CD4-positive, CD25-positive, alpha-beta regulatory T cell (primary cell): ENCODE results near the gene BAG5. TPM values are rescaled to one million over a fixed set of nuclear protein-coding genes. Genes with fewer than 3 reads are reported as not detected.

Experiments
- ATAC-seq, 2 donors: fragments of 150-1000 bp; cut with Tn5 transposase; one replicate each; pipeline ENCODE4 v1.10.0; 2021; ENCODE audit warnings: low read depth in 2 of 2, moderate number of reproducible peaks in 2 of 2, moderate library complexity in 1 of 2
- DNase-seq, 3 donors: peaks; one replicate each; pipeline versions ENCODE4 v3.0.0 to v3.0.0-alpha.2; 2012 to 2022; ENCODE audit warnings: mixed read lengths in 1 of 3
- H3K27ac ChIP-seq: one replicate; pipeline ENCODE4 v1.7.0; 2013; ENCODE audit warnings: mild to moderate bottlenecking, low read length; ENCODE audit not compliant: insufficient read depth, poor library complexity, severe bottlenecking
- H3K27me3 ChIP-seq: one replicate; pipeline ENCODE4 v1.7.0; 2013; ENCODE audit warnings: low read length; ENCODE audit not compliant: control insufficient read depth, insufficient read depth
- H3K36me3 ChIP-seq: one replicate; pipeline ENCODE4 v1.7.0; 2013; ENCODE audit warnings: mild to moderate bottlenecking, low read length, moderate library complexity; ENCODE audit not compliant: control insufficient read depth, insufficient read depth
- H3K4me1 ChIP-seq: 2 replicates; pipeline ENCODE4 v1.7.0; 2013; ENCODE audit warnings: mild to moderate bottlenecking, low read length; ENCODE audit not compliant: insufficient read depth, control insufficient read depth, poor library complexity, severe bottlenecking
- H3K4me3 ChIP-seq: one replicate; pipeline ENCODE4 v1.7.0; 2013; ENCODE audit warnings: low read depth, mild to moderate bottlenecking, low read length, moderate library complexity
- H3K9me3 ChIP-seq, 2 experiments: 1 replicate in 1 of 2; 2 replicates in 1 of 2; pipeline ENCODE4 v1.7.0; 2013; ENCODE audit warnings: low read length in 2 of 2, mild to moderate bottlenecking in 1 of 2, moderate library complexity in 1 of 2; ENCODE audit not compliant: control insufficient read depth in 2 of 2
- H3K27ac Mint-ChIP-seq, 3 donors: one replicate each; pipeline ENCODE4 v1.8.0; 2020 to 2022; ENCODE audit warnings: mild to moderate bottlenecking in 3 of 3, mixed read lengths in 3 of 3, moderate library complexity in 2 of 3
- H3K27me3 Mint-ChIP-seq: one replicate; pipeline ENCODE4 v1.8.0; 2022; ENCODE audit warnings: mild to moderate bottlenecking, mixed read lengths
- H3K36me3 Mint-ChIP-seq: one replicate; pipeline ENCODE4 v1.8.0; 2020; ENCODE audit warnings: mixed read lengths
- H3K4me1 Mint-ChIP-seq, 4 donors: one replicate each; pipeline ENCODE4 v1.8.0; 2020 to 2022; ENCODE audit warnings: mixed read lengths in 4 of 4, mild to moderate bottlenecking in 1 of 4
- H3K4me3 Mint-ChIP-seq, 4 donors: one replicate each; pipeline ENCODE4 v1.8.0; 2020 to 2022; ENCODE audit warnings: mild to moderate bottlenecking in 4 of 4, mixed read lengths in 4 of 4, moderate library complexity in 3 of 4
- H3K9me3 Mint-ChIP-seq, 7 donors: one replicate each; pipeline ENCODE4 v1.8.0; 2020 to 2022; ENCODE audit warnings: mixed read lengths in 7 of 7, mild to moderate bottlenecking in 3 of 7, moderate library complexity in 2 of 7
- polyA plus RNA-seq, 4 donors: library from polyadenylated mRNA; unstranded; fragments of 300-500 nt; fragmentation: Illumina TruSeq; gene quantifications; one replicate each; pipeline ENCODE4 v1.2.3, GENCODE V29; 2021
- total RNA-seq: library from RNA; stranded (reverse); gene quantifications from one replicate; pipeline ENCODE4 v1.2.3, GENCODE V29; 2022

Gene BAG5
- total and polyA plus RNA-seq, 5 donors from 2014 or later: 31.8 to 42.4 (median 38.8) TPM

GRCh38 chr14:103597623-103598377, 35.3 kb upstream of the BAG5 start:
- H3K4me3 Mint-ChIP-seq: no peak overlapping the region
- no peaks in the 10 kb centered on the region for H3K9me3 Mint-ChIP-seq
- no peaks in the 10 kb centered on the region for H3K27me3 Mint-ChIP-seq
- H3K9me3 ChIP-seq: no peaks in the 10 kb centered on the region
- H3K4me1 ChIP-seq: peaks cover 6% of the 10 kb centered on the region
- no peak overlapping the region for H3K27ac ChIP-seq
- peaks cover 0 to 6% (median 2%) of the 10 kb centered on the region in 4 donors for H3K4me1 Mint-ChIP-seq
- no peaks in the 10 kb centered on the region for H3K36me3 ChIP-seq
- H3K27me3 ChIP-seq: no peaks in the 10 kb centered on the region
- H3K27ac Mint-ChIP-seq: no peak overlapping the region
- no peaks in the 10 kb centered on the region for H3K36me3 Mint-ChIP-seq
- ATAC-seq (no peak), DNase-seq (no peak)
- H3K4me3 ChIP-seq: no peak overlapping the region

- no peak for DNase-seq
- Histone ChIP-seq H3K4me1 (peaks cover 6% of the 10 kb centered on the region), H3K4me3 (no peak overlapping the region), H3K36me3 (peaks cover 2% of the 10 kb centered on the region), H3K27ac (no peak overlapping the region), H3K9me3 (no peaks in the 10 kb centered on the region), H3K27me3 (no peaks in the 10 kb centered on the region)
- no peaks in the 10 kb centered on the region for H3K27me3 Mint-ChIP-seq
- no peaks in the 10 kb centered on the region for H3K9me3 Mint-ChIP-seq
- H3K4me1 Mint-ChIP-seq: peaks cover 0 to 6% (median 2%) of the 10 kb centered on the region in 4 donors
- no peak for ATAC-seq
- H3K27ac Mint-ChIP-seq: peak overlapping the region in 1 of 3 donors; percentile 83
- no peak overlapping the region for H3K4me3 Mint-ChIP-seq
- peaks cover 4% of the 10 kb centered on the region for H3K36me3 Mint-ChIP-seq
These were observed 31.8 kb upstream of the BAG5 start for GRCh38 chr14:103594265-103594664.

- Mint-ChIP-seq H3K27me3 (no peaks in the 10 kb centered on the region), H3K4me1 (peaks cover 0 to 6% (median 2%) of the 10 kb centered on the region in 4 donors), H3K27ac (no peak overlapping the region), H3K9me3 (no peaks in the 10 kb centered on the region), H3K4me3 (peak overlapping the region in 1 of 4 donors; percentile 41), H3K36me3 (peaks cover 5% of the 10 kb centered on the region)
- Histone ChIP-seq H3K4me1 (peaks cover 6% of the 10 kb centered on the region), H3K9me3 (no peaks in the 10 kb centered on the region), H3K27ac (no peak overlapping the region), H3K27me3 (no peaks in the 10 kb centered on the region), H3K36me3 (peaks cover 2% of the 10 kb centered on the region), H3K4me3 (no peak overlapping the region)
- DNase-seq: no peak
- peak in 1 of 2 donors; percentile 34 for ATAC-seq
These were observed 31.1 kb upstream of the BAG5 start for GRCh38 chr14:103593577-103593976.

GRCh38 chr14:103584326-103584915, 22.0 kb upstream of the BAG5 start:
- Mint-ChIP-seq H3K36me3 (peaks cover 21% of the 10 kb centered on the region), H3K27me3 (no peaks in the 10 kb centered on the region), H3K27ac (no peak overlapping the region), H3K4me1 (peaks cover 0 to 9% (median 4%) of the 10 kb centered on the region in 4 donors), H3K4me3 (no peak overlapping the region), H3K9me3 (no peaks in the 10 kb centered on the region)
- H3K4me1 ChIP-seq: no peaks in the 10 kb centered on the region
- H3K4me3 ChIP-seq: no peak overlapping the region
- H3K27ac ChIP-seq: no peak overlapping the region
- no peaks in the 10 kb centered on the region for H3K9me3 ChIP-seq
- peaks cover 3% of the 10 kb centered on the region for H3K36me3 ChIP-seq
- no peaks in the 10 kb centered on the region for H3K27me3 ChIP-seq
- no peak for ATAC-seq
- DNase-seq: no peak

DNA sequence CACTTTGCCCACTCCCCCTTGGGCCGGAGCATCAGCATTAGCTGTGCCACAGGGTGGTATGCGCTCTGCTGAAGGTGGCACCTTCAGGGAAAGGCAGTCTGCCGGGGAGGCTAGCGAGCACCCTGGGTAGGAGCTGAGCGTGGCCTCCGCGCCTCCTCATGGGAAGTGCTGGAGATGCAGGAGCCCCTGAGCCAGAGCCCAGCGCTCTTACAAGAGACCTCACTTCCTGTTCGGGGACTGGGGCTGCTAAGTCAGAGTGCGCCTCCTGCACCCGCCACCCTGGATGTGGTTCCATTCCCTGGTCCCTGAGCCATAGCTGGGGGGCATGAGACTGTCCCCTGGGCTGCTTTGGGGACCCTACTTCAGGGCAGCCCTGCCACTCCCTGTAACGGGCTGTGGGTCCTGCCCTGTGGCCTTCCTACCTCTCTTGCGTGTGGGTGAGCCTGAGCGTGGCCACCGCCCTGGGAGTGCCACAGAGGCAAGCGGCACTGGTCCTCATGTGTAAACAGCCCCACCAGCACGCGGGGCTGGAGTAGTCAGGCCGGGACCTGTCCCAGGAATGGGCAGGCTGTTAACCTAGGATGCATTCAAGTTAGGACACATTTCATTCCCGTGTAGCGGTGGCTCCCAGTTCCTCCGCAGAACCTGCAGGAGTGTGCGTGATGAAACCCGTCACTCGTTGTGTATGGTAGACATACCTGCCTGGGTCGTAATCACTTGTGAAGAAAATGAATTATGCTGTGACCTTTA, 19.7 kb upstream of the BAG5 start:
- Mint-ChIP-seq H3K9me3 (no peaks in the 10 kb centered on the region), H3K27ac (no peak overlapping the region), H3K36me3 (peaks cover 28% of the 10 kb centered on the region), H3K27me3 (no peaks in the 10 kb centered on the region), H3K4me3 (no peak overlapping the region), H3K4me1 (peaks cover 0 to 8% (median 4%) of the 10 kb centered on the region in 4 donors)
- Histone ChIP-seq H3K36me3 (peaks cover 15% of the 10 kb centered on the region), H3K27me3 (no peaks in the 10 kb centered on the region), H3K9me3 (no peaks in the 10 kb centered on the region), H3K4me1 (no peaks in the 10 kb centered on the region), H3K4me3 (no peak overlapping the region), H3K27ac (no peak overlapping the region)
- DNase-seq (no peak), ATAC-seq (no peak)

GRCh38 chr14:103581206-103581605, 18.7 kb upstream of the BAG5 start:
- no peak overlapping the region for H3K27ac ChIP-seq

GRCh38 chr14:103578401-103579075, 16.1 kb upstream of the BAG5 start:
- H3K9me3 Mint-ChIP-seq: no peaks in the 10 kb centered on the region
- H3K4me3 Mint-ChIP-seq: no peak overlapping the region
- DNase-seq (no peak), ATAC-seq (no peak)
- H3K4me1 Mint-ChIP-seq: peaks cover 0 to 6% (median 0%) of the 10 kb centered on the region in 4 donors
- H3K27me3 Mint-ChIP-seq: no peaks in the 10 kb centered on the region
- Histone ChIP-seq H3K27ac (no peak overlapping the region), H3K36me3 (peaks cover 40% of the 10 kb centered on the region), H3K9me3 (no peaks in the 10 kb centered on the region), H3K4me3 (no peak overlapping the region), H3K27me3 (no peaks in the 10 kb centered on the region), H3K4me1 (no peaks in the 10 kb centered on the region)
- H3K36me3 Mint-ChIP-seq: peaks cover 36% of the 10 kb centered on the region
- no peak overlapping the region for H3K27ac Mint-ChIP-seq

More at GRCh38 chr14:103581206-103581605, 18.7 kb upstream of the BAG5 start:
- Histone ChIP-seq H3K27me3 (no peaks in the 10 kb centered on the region), H3K9me3 (no peaks in the 10 kb centered on the region), H3K4me3 (no peak overlapping the region), H3K4me1 (no peaks in the 10 kb centered on the region), H3K36me3 (peaks cover 21% of the 10 kb centered on the region)
- peaks cover 25% of the 10 kb centered on the region for H3K36me3 Mint-ChIP-seq
- DNase-seq (no peak), ATAC-seq (no peak)
- peak overlapping the region in 1 of 3 donors; percentile 23 for H3K27ac Mint-ChIP-seq
- H3K9me3 Mint-ChIP-seq: no peaks in the 10 kb centered on the region
- no peaks in the 10 kb centered on the region for H3K27me3 Mint-ChIP-seq
- peaks cover 0 to 3% (median 1%) of the 10 kb centered on the region in 4 donors for H3K4me1 Mint-ChIP-seq
- H3K4me3 Mint-ChIP-seq: no peak overlapping the region
